Measurements from ENCODE around the gene LIPK. TPM values are rescaled to one million over a fixed set of nuclear protein-coding genes. Genes with fewer than 3 reads are reported as not detected.
A peak's percentile ranks its signal among the peaks of the same experiment; 100 is the strongest.

LIPK gene
- polyA plus RNA-seq, 1 donor (not counting 4 experiments of a cell fraction or from before 2014, with no cell fraction given) = 0.56 TPM

DNA sequence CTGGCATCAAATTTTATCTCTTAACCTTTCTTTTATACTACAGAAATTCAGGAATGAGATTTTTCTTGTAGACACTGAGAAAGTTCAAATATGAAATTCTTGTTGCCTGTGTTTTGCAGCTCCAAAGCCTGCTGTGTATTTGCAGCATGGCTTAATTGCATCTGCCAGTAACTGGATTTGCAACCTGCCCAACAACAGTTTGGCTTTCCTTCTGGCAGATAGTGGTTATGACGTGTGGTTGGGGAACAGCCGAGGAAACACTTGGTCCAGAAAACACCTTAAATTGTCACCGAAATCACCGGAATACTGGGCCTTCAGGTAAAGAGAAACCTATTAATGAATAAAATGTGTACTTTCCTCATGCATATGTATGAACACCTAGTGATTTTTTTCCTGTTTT lies 24.8 kb downstream of the LIPK start:
- Histone ChIP-seq H3K4me3 (ENCODE audit: control insufficient read depth in 2 of 3, extremely low read depth in 1 of 3, insufficient read depth in 2 of 3, low read depth in 1 of 3, low read length in 3 of 3) (no peak overlapping the region), H2AFZ (ENCODE audit: control insufficient read depth, low read length) (peak overlapping the region; percentile 28), H4K20me1 (ENCODE audit: control insufficient read depth, extremely low read depth, insufficient read depth, low read length) (no peaks in the 10 kb centered on the region), H3K4me2 (ENCODE audit: control insufficient read depth, extremely low read depth, insufficient read depth, low read depth, low read length) (no peak overlapping the region), H3K36me3 (ENCODE audit: control insufficient read depth in 2 of 2, extremely low read depth in 1 of 2, insufficient read depth in 2 of 2, low read length in 2 of 2) (no peaks in the 10 kb centered on the region), H3K9me1 (ENCODE audit: control insufficient read depth, extremely low read depth, insufficient read depth, low read length) (no peaks in the 10 kb centered on the region), H3K79me2 (ENCODE audit: control insufficient read depth, insufficient read depth, low read length) (no peaks in the 10 kb centered on the region), H3K27ac (ENCODE audit: control insufficient read depth, insufficient read depth, low read length) (no peak overlapping the region), H3K9me3 (ENCODE audit: control insufficient read depth, low read depth, low read length) (no peaks in the 10 kb centered on the region), H3K9ac (ENCODE audit: control insufficient read depth, extremely low read depth, insufficient read depth, low read length) (no peak overlapping the region), H3K27me3 (ENCODE audit: control insufficient read depth, extremely low read depth, insufficient read depth, low read length) (peaks cover 3% of the 10 kb centered on the region), H3K4me1 (ENCODE audit: control insufficient read depth, extremely low read depth, insufficient read depth, low read length) (peaks cover 12% of the 10 kb centered on the region)
- TF ChIP-seq, protein P1, sequence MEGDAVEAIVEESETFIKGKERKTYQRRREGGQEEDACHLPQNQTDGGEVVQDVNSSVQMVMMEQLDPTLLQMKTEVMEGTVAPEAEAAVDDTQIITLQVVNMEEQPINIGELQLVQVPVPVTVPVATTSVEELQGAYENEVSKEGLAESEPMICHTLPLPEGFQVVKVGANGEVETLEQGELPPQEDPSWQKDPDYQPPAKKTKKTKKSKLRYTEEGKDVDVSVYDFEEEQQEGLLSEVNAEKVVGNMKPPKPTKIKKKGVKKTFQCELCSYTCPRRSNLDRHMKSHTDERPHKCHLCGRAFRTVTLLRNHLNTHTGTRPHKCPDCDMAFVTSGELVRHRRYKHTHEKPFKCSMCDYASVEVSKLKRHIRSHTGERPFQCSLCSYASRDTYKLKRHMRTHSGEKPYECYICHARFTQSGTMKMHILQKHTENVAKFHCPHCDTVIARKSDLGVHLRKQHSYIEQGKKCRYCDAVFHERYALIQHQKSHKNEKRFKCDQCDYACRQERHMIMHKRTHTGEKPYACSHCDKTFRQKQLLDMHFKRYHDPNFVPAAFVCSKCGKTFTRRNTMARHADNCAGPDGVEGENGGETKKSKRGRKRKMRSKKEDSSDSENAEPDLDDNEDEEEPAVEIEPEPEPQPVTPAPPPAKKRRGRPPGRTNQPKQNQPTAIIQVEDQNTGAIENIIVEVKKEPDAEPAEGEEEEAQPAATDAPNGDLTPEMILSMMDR (optimal IDR thresholded peaks at IDR 0.05 in 1 of 3, IDR thresholded peaks at IDR 0.05 in 1 of 3, conservative IDR thresholded peaks at IDR 0.05 in 1 of 3; ENCODE audit: extremely low read depth in 1 of 3, insufficient read depth in 2 of 3, low read length in 3 of 3) = no peak
- no peak for TF ChIP-seq EZH2 (IDR thresholded peaks at IDR 0.05; ENCODE audit: low read length)
- FAIRE-seq (no peak), DNase-seq (ENCODE audit: low read depth, low spot score) (no peak)
- dilution Hi-C loops (cut with MboI; ENCODE audit: extremely low pct_ligation_motif_present, low sequenced_read_pairs) = no loop called here

DNA sequence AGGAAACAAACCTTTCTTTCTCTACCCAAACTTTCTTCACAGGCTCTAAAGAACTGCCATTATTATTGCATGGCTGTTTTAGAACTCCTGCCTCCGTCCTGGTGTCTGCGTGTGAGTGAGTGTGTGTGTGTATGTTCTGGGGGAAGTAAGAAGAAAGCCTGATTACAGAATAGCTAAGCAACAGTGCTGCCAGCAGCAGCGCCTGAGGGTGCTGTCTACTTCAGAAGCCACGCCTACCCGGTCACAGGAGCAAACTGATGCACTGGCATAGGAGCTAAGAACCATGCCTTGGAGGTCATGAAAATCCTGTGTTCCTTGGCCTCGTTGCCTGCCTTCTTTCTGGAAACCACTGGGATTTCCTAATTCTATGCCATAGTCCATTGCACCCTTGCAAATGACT lies 25.2 kb downstream of the LIPK start:
- TF ChIP-seq, protein P1 (optimal IDR thresholded peaks at IDR 0.05 in 1 of 3, IDR thresholded peaks at IDR 0.05 in 1 of 3, conservative IDR thresholded peaks at IDR 0.05 in 1 of 3; ENCODE audit: extremely low read depth in 1 of 3, insufficient read depth in 2 of 3, low read length in 3 of 3) = no peak
- no peak for TF ChIP-seq EZH2 (IDR thresholded peaks at IDR 0.05; ENCODE audit: low read length)
- Histone ChIP-seq H2AFZ (ENCODE audit: control insufficient read depth, low read length) (peak overlapping the region; percentile 28), H3K9me1 (ENCODE audit: control insufficient read depth, extremely low read depth, insufficient read depth, low read length) (no peaks in the 10 kb centered on the region), H3K9me3 (ENCODE audit: control insufficient read depth, low read depth, low read length) (no peaks in the 10 kb centered on the region), H3K79me2 (ENCODE audit: control insufficient read depth, insufficient read depth, low read length) (no peaks in the 10 kb centered on the region), H3K4me2 (ENCODE audit: control insufficient read depth, extremely low read depth, insufficient read depth, low read depth, low read length) (no peak overlapping the region), H3K27me3 (ENCODE audit: control insufficient read depth, extremely low read depth, insufficient read depth, low read length) (peaks cover 3% of the 10 kb centered on the region), H3K36me3 (ENCODE audit: control insufficient read depth in 2 of 2, extremely low read depth in 1 of 2, insufficient read depth in 2 of 2, low read length in 2 of 2) (no peaks in the 10 kb centered on the region), H3K27ac (ENCODE audit: control insufficient read depth, insufficient read depth, low read length) (no peak overlapping the region), H3K9ac (ENCODE audit: control insufficient read depth, extremely low read depth, insufficient read depth, low read length) (no peak overlapping the region), H3K4me1 (ENCODE audit: control insufficient read depth, extremely low read depth, insufficient read depth, low read length) (peaks cover 15% of the 10 kb centered on the region), H3K4me3 (ENCODE audit: control insufficient read depth in 2 of 3, extremely low read depth in 1 of 3, insufficient read depth in 2 of 3, low read depth in 1 of 3, low read length in 3 of 3) (no peak overlapping the region), H4K20me1 (ENCODE audit: control insufficient read depth, extremely low read depth, insufficient read depth, low read length) (no peaks in the 10 kb centered on the region)
- FAIRE-seq = no peak
- dilution Hi-C loops (cut with MboI; ENCODE audit: extremely low pct_ligation_motif_present, low sequenced_read_pairs) = no loop called here
- no peak for DNase-seq (ENCODE audit: low read depth, low spot score)
